ENCODE data around the gene CD163L1.

The CD163L1 gene

GRCh38 chr12:7434670-7435069 is 9.3 kb downstream of the CD163L1 start:
- TF ChIP-seq, protein P1, sequence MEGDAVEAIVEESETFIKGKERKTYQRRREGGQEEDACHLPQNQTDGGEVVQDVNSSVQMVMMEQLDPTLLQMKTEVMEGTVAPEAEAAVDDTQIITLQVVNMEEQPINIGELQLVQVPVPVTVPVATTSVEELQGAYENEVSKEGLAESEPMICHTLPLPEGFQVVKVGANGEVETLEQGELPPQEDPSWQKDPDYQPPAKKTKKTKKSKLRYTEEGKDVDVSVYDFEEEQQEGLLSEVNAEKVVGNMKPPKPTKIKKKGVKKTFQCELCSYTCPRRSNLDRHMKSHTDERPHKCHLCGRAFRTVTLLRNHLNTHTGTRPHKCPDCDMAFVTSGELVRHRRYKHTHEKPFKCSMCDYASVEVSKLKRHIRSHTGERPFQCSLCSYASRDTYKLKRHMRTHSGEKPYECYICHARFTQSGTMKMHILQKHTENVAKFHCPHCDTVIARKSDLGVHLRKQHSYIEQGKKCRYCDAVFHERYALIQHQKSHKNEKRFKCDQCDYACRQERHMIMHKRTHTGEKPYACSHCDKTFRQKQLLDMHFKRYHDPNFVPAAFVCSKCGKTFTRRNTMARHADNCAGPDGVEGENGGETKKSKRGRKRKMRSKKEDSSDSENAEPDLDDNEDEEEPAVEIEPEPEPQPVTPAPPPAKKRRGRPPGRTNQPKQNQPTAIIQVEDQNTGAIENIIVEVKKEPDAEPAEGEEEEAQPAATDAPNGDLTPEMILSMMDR (IDR thresholded peaks at IDR 0.05; ENCODE audit: low read depth, low read length), result no peak
- H3K4me3 ChIP-seq (ENCODE audit: low read depth, low read length), result no peak overlapping the region
- no peaks in the 10 kb centered on the region for H3K36me3 ChIP-seq
- DNase-seq, result no peak
- peaks cover 13% of the 10 kb centered on the region for H3K27me3 ChIP-seq (ENCODE audit: insufficient read depth, low read depth, severe bottlenecking)
- H3K9me3 ChIP-seq (ENCODE audit: severe bottlenecking), result no peaks in the 10 kb centered on the region
- H3K27ac ChIP-seq, result no peak overlapping the region

- H3K27ac ChIP-seq, result no peak overlapping the region
These were observed 10.6 kb downstream of the CD163L1 start for GRCh38 chr12:7433276-7433822.

DNA sequence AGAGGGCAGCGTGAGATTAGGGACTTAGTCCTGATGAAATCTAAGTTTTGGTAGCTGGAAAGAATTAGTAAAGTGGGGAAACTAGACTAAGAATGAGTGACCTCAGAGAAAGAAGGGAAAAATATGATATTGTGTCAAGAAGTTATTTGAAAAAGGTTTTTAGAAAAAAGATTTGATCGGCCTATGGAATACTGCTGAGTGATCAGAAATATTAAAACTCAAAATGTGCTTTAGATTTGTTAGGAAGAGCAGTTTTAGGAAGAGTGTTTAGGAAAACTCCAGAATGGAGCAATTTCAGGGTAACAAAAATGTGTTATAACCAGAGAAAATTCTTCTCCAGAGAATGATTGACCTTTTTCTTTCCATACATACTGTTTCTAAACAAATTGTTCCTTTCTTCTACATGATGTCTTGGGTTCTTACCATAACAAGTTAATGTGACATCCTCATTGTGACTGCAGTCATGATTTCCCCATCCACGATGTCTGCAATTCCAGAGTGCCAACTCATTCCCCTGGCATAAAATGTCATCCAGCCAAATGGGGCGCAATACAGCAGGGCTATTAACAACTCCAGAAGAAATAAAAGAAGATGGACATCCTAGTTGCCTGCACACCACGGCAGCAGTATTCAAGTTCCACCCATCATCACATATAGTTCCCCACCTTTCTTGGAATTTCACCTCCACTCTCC is 11.8 kb downstream of the CD163L1 start:
- Histone ChIP-seq H3K4me3 (ENCODE audit: low read depth, low read length) (no peak overlapping the region), H3K36me3 (no peaks in the 10 kb centered on the region), H3K9me3 (ENCODE audit: severe bottlenecking) (no peaks in the 10 kb centered on the region), H3K27me3 (ENCODE audit: insufficient read depth, low read depth, severe bottlenecking) (peaks cover 17% of the 10 kb centered on the region), H3K27ac (no peak overlapping the region)
- no peak for DNase-seq
- TF ChIP-seq, protein P1 (IDR thresholded peaks at IDR 0.05; ENCODE audit: low read depth, low read length), result no peak

More at GRCh38 chr12:7433276-7433822, 10.6 kb downstream of the CD163L1 start:
- Histone ChIP-seq H3K27me3 (ENCODE audit: insufficient read depth, low read depth, severe bottlenecking) (peaks cover 15% of the 10 kb centered on the region), H3K9me3 (ENCODE audit: severe bottlenecking) (no peaks in the 10 kb centered on the region), H3K36me3 (no peaks in the 10 kb centered on the region), H3K4me3 (ENCODE audit: low read depth, low read length) (no peak overlapping the region)
- TF ChIP-seq, protein P1 (IDR thresholded peaks at IDR 0.05; ENCODE audit: low read depth, low read length), result no peak
- no peak for DNase-seq

DNA sequence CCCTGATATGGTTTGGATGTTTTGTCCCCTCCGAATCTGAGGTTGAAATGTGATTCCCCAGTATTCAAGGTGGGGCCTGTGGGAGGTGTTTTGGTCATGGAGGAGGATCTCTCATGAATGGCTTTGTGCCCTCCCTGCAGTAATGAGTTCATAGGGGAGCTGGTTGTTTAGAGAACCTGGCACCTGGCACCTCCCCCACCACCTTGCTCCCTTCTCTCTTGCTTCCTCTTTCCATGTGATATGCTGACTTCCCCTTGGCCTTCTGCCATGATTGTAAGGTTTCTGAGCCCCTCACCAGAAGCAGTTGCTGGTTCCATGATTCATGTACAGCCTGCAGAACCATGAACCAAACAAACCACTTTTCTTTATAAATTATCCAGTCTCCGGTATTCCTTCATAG is 32.6 kb downstream of the CD163L1 start:
- no peak overlapping the region for H3K27ac ChIP-seq
- no peak for DNase-seq
- no peaks in the 10 kb centered on the region for H3K9me3 ChIP-seq (ENCODE audit: severe bottlenecking)
- peaks cover 8% of the 10 kb centered on the region for H3K27me3 ChIP-seq (ENCODE audit: insufficient read depth, low read depth, severe bottlenecking)
- no peak overlapping the region for H3K4me3 ChIP-seq (ENCODE audit: low read depth, low read length)
- TF ChIP-seq, protein P1 (IDR thresholded peaks at IDR 0.05; ENCODE audit: low read depth, low read length), result no peak
- H3K36me3 ChIP-seq, result no peaks in the 10 kb centered on the region

DNA sequence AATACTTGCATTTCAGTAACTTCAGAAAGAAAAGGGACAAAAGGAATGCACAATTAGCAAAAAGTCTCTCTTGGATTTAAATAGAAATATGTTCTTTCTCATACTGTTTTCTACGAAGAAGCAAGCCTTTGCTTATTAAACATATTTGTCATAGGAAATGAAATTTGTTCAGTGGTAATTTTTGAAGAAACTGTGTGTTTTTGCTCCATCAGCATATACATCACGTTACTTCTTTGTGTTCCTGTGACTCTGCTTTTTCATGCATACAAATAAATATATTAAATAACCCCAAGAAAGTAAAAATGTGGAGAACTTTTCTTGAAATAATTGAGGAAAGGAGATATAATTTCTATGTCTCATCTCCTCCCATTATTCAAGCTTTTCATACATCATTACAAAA is 39.7 kb downstream of the CD163L1 start:
- H3K27me3 ChIP-seq (ENCODE audit: insufficient read depth, low read depth, severe bottlenecking), result peaks cover 20% of the 10 kb centered on the region
- TF ChIP-seq, protein P1 (IDR thresholded peaks at IDR 0.05; ENCODE audit: low read depth, low read length), result no peak
- H3K36me3 ChIP-seq, result no peaks in the 10 kb centered on the region
- no peak overlapping the region for H3K27ac ChIP-seq
- DNase-seq, result no peak
- H3K4me3 ChIP-seq (ENCODE audit: low read depth, low read length), result no peak overlapping the region
- no peaks in the 10 kb centered on the region for H3K9me3 ChIP-seq (ENCODE audit: severe bottlenecking)
